Breast epithelium (tissue), 4 donors: Measurements from ENCODE around the gene PLD1. TPM values are rescaled to one million over a fixed set of nuclear protein-coding genes. Genes with fewer than 3 reads are reported as not detected.

Experiments
- DNase-seq, 2 donors: peaks; one replicate each; pipeline ENCODE4 v3.0.0-alpha.2; 2019; ENCODE audit warnings: low spot score in 2 of 2
- H3K27ac ChIP-seq, 2 donors: fragments of 200-600 bp; sonication (generic) in 1 of 2; one replicate each; pipeline ENCODE4 v1.5.1; 2016 to 2019; ENCODE audit warnings: mild to moderate bottlenecking in 1 of 2
- H3K27me3 ChIP-seq, 2 donors: fragments of 200-600 bp; sonication (generic) in 1 of 2; one replicate each; pipeline versions ENCODE4 v1.5.1 to v1.6.0; 2017 to 2019; ENCODE audit warnings: control low read depth in 1 of 2, mild to moderate bottlenecking in 1 of 2
- H3K36me3 ChIP-seq: fragments of 200-600 bp; one replicate; pipeline ENCODE4 v1.5.1; 2019
- H3K4me1 ChIP-seq, 2 donors: fragments of 200-600 bp; sonication (generic); one replicate each; pipeline ENCODE4 v1.5.1; 2016 to 2019; ENCODE audit warnings: control low read depth in 1 of 2
- H3K4me3 ChIP-seq, 3 donors: fragments of 200-600 bp; sonication (generic); 1 replicate in 2 of 3; 2 replicates in 1 of 3; pipeline ENCODE4 v1.5.1; 2016 to 2019; ENCODE audit warnings: mild to moderate bottlenecking in 3 of 3, moderate library complexity in 2 of 3
- H3K9me3 ChIP-seq, 2 donors: fragments of 200-600 bp; sonication (generic) in 1 of 2; one replicate each; pipeline ENCODE4 v1.5.1; 2016 to 2019; ENCODE audit warnings: control low read depth in 1 of 2
- POLR2A ChIP-seq: fragments of 450-650 bp; IDR thresholded peaks from one replicate; pipeline ENCODE4 v1.6.1; 2016; ENCODE audit warnings: antibody characterized with exemption, mild to moderate bottlenecking, moderate library complexity
- POLR2AphosphoS5 ChIP-seq, 3 donors: sonication (generic); formaldehyde crosslinking; IDR thresholded peaks; one replicate each; pipeline ENCODE4 v1.6.1; 2017; ENCODE audit warnings: antibody characterized with exemption in 3 of 3
- intact Hi-C: fragments of 100-400 bp; cut with DNase I; formaldehyde crosslinking; loops from one replicate; pipeline ENCODE4 v1.15.1; 2023; ENCODE audit warnings: low total_unique reads
- total RNA-seq, 3 donors: library from RNA; depleted of rRNA; stranded (reverse); fragments of >200 nt; gene quantifications; one replicate each; pipeline ENCODE4 v1.1.0, GENCODE V29; 2016
- TF ChIP-seq, protein P1 (sequence below), 3 donors: fragments of 450-650 bp; IDR thresholded peaks; one replicate each; pipeline ENCODE4 v1.5.1; 2016 to 2017; ENCODE audit warnings: antibody characterized with exemption in 3 of 3, mild to moderate bottlenecking in 3 of 3, moderate library complexity in 3 of 3

Gene PLD1
- total RNA-seq, 3 donors from 2014 or later, result 21.1 to 36.9 (median 24.9) TPM

DNA sequence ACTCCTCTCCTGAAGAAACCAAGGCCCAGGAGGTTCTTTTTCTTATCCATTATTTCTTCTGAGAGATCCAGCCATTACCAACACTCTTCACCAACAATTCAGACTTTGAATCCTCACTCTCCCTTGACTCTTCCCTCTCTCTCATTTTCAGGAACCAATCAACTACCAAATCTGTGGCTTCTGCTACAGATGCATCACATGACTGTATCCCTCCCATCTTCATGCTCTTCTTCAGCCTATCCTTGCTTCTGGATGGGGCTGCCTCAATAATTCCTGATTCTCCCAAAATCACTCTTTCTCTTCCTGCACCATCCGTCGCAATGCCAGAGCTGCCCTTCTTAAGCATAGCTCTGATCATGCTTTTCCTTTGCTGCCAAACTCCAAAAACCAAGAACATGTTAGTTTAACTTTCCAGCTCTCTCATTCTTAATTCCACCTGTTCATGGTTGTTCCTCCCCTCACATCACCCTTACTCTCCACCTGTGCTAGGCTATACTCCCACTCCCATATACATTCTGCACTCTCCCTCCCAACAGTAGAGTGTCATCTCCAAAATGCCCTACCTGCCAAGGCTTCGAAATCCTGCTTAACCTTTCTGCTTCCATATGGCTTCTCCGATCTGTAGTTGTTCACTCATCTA, 13.5 kb downstream of the PLD1 start:
- H3K27me3 ChIP-seq, result no peaks in the 10 kb centered on the region
- intact Hi-C loops, result no loop called here
- no peaks in the 10 kb centered on the region for H3K4me1 ChIP-seq
- no peaks in the 10 kb centered on the region for H3K9me3 ChIP-seq
- no peak overlapping the region for H3K4me3 ChIP-seq
- no peak overlapping the region for H3K27ac ChIP-seq
- no peaks in the 10 kb centered on the region for H3K36me3 ChIP-seq
- DNase-seq, result no peak
- TF ChIP-seq, protein P1, sequence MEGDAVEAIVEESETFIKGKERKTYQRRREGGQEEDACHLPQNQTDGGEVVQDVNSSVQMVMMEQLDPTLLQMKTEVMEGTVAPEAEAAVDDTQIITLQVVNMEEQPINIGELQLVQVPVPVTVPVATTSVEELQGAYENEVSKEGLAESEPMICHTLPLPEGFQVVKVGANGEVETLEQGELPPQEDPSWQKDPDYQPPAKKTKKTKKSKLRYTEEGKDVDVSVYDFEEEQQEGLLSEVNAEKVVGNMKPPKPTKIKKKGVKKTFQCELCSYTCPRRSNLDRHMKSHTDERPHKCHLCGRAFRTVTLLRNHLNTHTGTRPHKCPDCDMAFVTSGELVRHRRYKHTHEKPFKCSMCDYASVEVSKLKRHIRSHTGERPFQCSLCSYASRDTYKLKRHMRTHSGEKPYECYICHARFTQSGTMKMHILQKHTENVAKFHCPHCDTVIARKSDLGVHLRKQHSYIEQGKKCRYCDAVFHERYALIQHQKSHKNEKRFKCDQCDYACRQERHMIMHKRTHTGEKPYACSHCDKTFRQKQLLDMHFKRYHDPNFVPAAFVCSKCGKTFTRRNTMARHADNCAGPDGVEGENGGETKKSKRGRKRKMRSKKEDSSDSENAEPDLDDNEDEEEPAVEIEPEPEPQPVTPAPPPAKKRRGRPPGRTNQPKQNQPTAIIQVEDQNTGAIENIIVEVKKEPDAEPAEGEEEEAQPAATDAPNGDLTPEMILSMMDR (IDR thresholded peaks at IDR 0.05), result no peak
- TF ChIP-seq POLR2AphosphoS5 (IDR thresholded peaks at IDR 0.05) (no peak), POLR2A (no peak)

DNA sequence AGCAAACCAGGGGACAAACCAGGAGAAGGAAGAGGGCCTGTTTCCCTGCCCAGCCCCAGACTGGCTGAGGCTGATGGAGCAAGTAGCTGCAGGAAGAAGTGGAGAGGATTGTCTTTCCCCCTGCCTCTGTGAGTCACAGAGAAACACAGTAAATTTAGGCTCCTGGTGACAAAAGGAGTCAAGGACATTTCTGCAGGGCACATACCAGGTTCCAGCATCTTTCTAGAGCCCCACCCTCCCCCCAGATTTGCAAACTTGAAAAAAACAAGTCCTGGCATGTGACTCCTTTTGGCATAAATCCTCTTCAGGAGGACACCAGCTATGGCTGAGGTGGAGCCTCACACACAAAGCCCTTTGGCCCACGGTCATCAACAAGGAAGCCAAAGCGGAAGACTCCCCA, 17.8 kb downstream of the PLD1 start:
- intact Hi-C loops, result no loop called here
- H3K27ac ChIP-seq, result peak overlapping the region; percentile 68 to 82
- no peaks in the 10 kb centered on the region for H3K9me3 ChIP-seq

DNA sequence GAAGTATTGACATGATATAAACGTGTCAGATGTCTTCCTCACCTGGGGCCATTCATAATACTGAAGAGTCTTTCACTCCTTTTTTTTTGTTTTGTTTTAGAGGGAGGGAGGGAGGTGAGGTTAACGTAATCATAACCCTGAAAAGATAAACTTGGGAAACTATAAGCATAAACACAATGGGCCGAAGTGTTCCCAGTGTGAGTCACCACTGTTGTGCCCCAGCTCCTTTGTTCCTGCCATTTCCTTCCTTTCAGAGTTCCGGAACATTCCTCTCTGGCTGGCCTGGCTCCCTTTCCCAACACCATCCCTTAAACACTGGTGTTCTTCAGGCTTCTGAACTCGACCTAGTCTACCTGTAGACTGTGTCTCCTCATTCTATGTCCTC, 18.6 kb downstream of the PLD1 start:
- H3K9me3 ChIP-seq, result no peaks in the 10 kb centered on the region
- no peaks in the 10 kb centered on the region for H3K36me3 ChIP-seq
- no peak overlapping the region for H3K4me3 ChIP-seq
- DNase-seq, result no peak
- peak overlapping the region; percentile 68 to 82 for H3K27ac ChIP-seq
- no peak for TF ChIP-seq POLR2AphosphoS5 (IDR thresholded peaks at IDR 0.05)
- TF ChIP-seq, protein P1 (IDR thresholded peaks at IDR 0.05), result no peak
- TF ChIP-seq POLR2A, result no peak
- no peaks in the 10 kb centered on the region for H3K27me3 ChIP-seq
- H3K4me1 ChIP-seq, result peaks cover 0 to 4% of the 10 kb centered on the region in 2 donors
- intact Hi-C loops, result no loop called here

More for the DNA sequence above, 17.8 kb downstream of the PLD1 start:
- H3K36me3 ChIP-seq, result no peaks in the 10 kb centered on the region
- TF ChIP-seq POLR2AphosphoS5 (IDR thresholded peaks at IDR 0.05) (no peak), POLR2A (no peak)
- TF ChIP-seq, protein P1 (IDR thresholded peaks at IDR 0.05), result no peak
- DNase-seq, result no peak
- H3K4me1 ChIP-seq, result peaks cover 0 to 4% of the 10 kb centered on the region in 2 donors
- no peaks in the 10 kb centered on the region for H3K27me3 ChIP-seq
- no peak overlapping the region for H3K4me3 ChIP-seq

DNA sequence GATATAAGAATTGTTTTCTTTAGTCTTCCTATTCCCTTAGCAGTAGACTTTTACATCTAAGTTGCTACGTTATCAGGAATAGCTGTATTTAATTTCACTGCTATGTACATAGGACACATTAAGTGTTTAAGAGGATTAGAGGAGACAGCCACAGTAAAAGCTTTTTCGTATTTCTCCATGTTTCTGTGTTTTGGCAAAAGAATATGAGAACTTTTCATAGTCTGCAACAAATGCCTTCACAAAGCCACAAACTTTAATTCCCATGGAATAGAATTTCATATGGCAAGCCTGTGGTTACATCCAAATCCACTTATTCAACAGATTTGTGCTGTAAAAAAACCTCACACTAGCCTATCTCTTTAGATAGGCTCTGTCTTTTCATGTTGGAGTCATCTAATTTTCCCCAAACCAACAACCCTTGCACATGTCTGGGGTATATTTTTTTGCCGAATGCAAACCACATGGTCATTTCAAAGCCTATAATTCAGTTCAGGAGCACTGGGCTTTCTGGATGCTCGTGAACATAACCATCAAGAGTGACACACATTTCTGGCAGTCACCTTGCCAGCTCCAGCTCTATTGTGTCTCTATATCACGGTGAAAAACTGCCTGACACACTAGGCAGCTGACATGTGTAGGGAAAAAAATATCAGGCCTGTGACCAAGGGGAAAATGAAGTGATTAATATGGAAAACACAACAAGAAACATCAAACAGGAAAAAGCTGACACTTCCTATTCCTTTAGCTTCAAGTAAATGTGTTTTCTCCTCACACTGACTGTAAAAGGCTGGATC, 19.2 kb downstream of the PLD1 start:
- no peak for TF ChIP-seq POLR2A
- TF ChIP-seq, protein P1 (IDR thresholded peaks at IDR 0.05), result no peak
- TF ChIP-seq POLR2AphosphoS5 (IDR thresholded peaks at IDR 0.05), result no peak
- intact Hi-C loops, result no loop called here
- peaks cover 0 to 4% of the 10 kb centered on the region in 2 donors for H3K4me1 ChIP-seq
- no peaks in the 10 kb centered on the region for H3K27me3 ChIP-seq
- peak overlapping the region; percentile 68 to 82 for H3K27ac ChIP-seq
- DNase-seq, result no peak
- no peaks in the 10 kb centered on the region for H3K36me3 ChIP-seq
- H3K9me3 ChIP-seq, result no peaks in the 10 kb centered on the region
- no peak overlapping the region for H3K4me3 ChIP-seq

DNA sequence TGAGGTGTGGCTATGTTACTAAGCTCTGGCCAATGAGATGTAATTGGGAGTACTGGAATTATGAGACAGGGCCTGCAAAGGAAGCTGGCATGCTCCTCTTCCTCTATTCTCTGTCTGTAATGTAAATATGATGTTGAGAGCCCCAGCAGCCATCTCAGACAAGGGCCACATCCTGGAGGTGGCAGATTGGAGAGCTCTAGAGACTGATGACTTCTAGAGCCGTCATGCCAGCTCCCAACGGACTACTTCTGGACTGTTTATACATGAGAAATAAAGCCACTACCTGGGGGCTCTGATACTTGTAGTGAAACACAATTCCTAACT, 19.7 kb downstream of the PLD1 start:
- Histone ChIP-seq H3K27ac (peak overlapping the region; percentile 68 to 82), H3K9me3 (no peaks in the 10 kb centered on the region), H3K36me3 (no peaks in the 10 kb centered on the region), H3K27me3 (no peaks in the 10 kb centered on the region), H3K4me1 (peaks cover 0 to 4% of the 10 kb centered on the region in 2 donors), H3K4me3 (no peak overlapping the region)
- DNase-seq, result no peak
- TF ChIP-seq POLR2A (no peak), POLR2AphosphoS5 (IDR thresholded peaks at IDR 0.05) (no peak)
- TF ChIP-seq, protein P1 (IDR thresholded peaks at IDR 0.05), result no peak
- intact Hi-C loops, result no loop called here
